Activated effector memory CD4-positive, alpha-beta T cell treated with anti-CD3 and anti-CD28 coated beads, Interleukin-2, amount 50 U/mL, for 16 hours (primary cell): ENCODE results near the gene CTXN1.
"Not testable (repeated sequence)": the region's sequence is repeated elsewhere in the genome, so short reads cannot be mapped to it uniquely, and the experiment has no call there.

Experiments used
- DNase-seq: peaks from one replicate; pipeline ENCODE4 v3.0.0-alpha.2; 2020

The CTXN1 gene

GRCh38 chr19:7924651-7925170 is 1.2 kb downstream of the CTXN1 start:
- no peak for DNase-seq

- DNase-seq = no peak
Measured at GRCh38 chr19:7924241-7924640, 1.7 kb downstream of the CTXN1 start.

- no peak for DNase-seq
Measured at GRCh38 chr19:7923295-7924191, 2.4 kb downstream of the CTXN1 start.

GRCh38 chr19:7922836-7923195 is 3.1 kb downstream of the CTXN1 start:
- no peak for DNase-seq

- no peak for DNase-seq
Measured at GRCh38 chr19:7921967-7922835, 3.7 kb downstream of the CTXN1 start.

- DNase-seq = no peak
Measured at GRCh38 chr19:7921302-7921966, 4.5 kb downstream of the CTXN1 start.

- DNase-seq = peak; percentile 99
Measured at GRCh38 chr19:7920519-7921301, 5.2 kb downstream of the CTXN1 start.

- peak; percentile 98 for DNase-seq
Measured at GRCh38 chr19:7919610-7920518, 6.1 kb downstream of the CTXN1 start, which contains the start of gene SNAPC2. Gene SNAPC2, plus strand, starts transcription at chr19:7920338. Its CDS starts 29 bp downstream, at chr19:7920367.

- no peak for DNase-seq
Measured at GRCh38 chr19:7918615-7919421, 7.1 kb downstream of the CTXN1 start.

GRCh38 chr19:7918062-7918614 is 7.8 kb downstream of the CTXN1 start:
- not testable (repeated sequence) for DNase-seq

GRCh38 chr19:7917267-7918061 is 8.5 kb downstream of the CTXN1 start:
- peak; percentile 85 for DNase-seq

GRCh38 chr19:7916955-7917266 is 9.0 kb downstream of the CTXN1 start:
- no peak for DNase-seq

GRCh38 chr19:7916103-7916954 is 9.6 kb downstream of the CTXN1 start:
- peak; percentile 85 for DNase-seq

- no peak for DNase-seq
Measured at GRCh38 chr19:7915250-7916102, 10.5 kb downstream of the CTXN1 start.

GRCh38 chr19:7914598-7915045 is 11.3 kb downstream of the CTXN1 start, which contains the start of gene TGFBR3L:
Gene TGFBR3L, plus strand, starts transcription at chr19:7914830.
- no peak for DNase-seq

GRCh38 chr19:7914099-7914498 is 11.8 kb downstream of the CTXN1 start:
- no peak for DNase-seq

- DNase-seq = no peak
Measured at GRCh38 chr19:7913652-7914051, 12.3 kb downstream of the CTXN1 start.
